HEK293T (cell line): ENCODE measurements around the gene MAP2K4.
"Not testable (repeated sequence)": the region's sequence is repeated elsewhere in the genome, so short reads cannot be mapped to it uniquely, and the experiment has no call there.

Experiments used
- CTCF ChIA-PET: fragments of 350-600 bp; formaldehyde crosslinking; extraction: SDS; loops from one replicate; lab custom pipeline; 2021; ENCODE audit warnings: antibody characterized with exemption, inconsistent platforms; lab: Yijun Ruan, JAX
- POLR2A ChIA-PET: fragments of 350-600 bp; formaldehyde crosslinking; extraction: SDS; loops from one replicate; lab custom pipeline; 2020; ENCODE audit warnings: antibody characterized with exemption, inconsistent platforms; lab: Yijun Ruan, JAX
- DNase-seq: peaks from one replicate; pipeline ENCODE4 v3.0.0; 2012; ENCODE audit warnings: mixed read lengths; ENCODE audit errors: extremely low spot score
- ARNT ChIP-seq: fragments of 450-650 bp; IDR thresholded peaks from 2 replicates; pipeline ENCODE4 v1.6.1; 2017; ENCODE audit warnings: mild to moderate bottlenecking
- BHLHE40 ChIP-seq: fragments of 450-650 bp; IDR thresholded peaks from 2 replicates; pipeline ENCODE4 v1.6.1; 2016; ENCODE audit warnings: mild to moderate bottlenecking, moderate library complexity, borderline replicate concordance
- CTBP1 ChIP-seq: fragments of 450-650 bp; IDR thresholded peaks from 2 replicates; pipeline ENCODE4 v1.6.1; 2016; ENCODE audit warnings: borderline replicate concordance
- ELF4 ChIP-seq: fragments of 450-650 bp; IDR thresholded peaks from 2 replicates; pipeline ENCODE4 v1.6.1; 2017; ENCODE audit warnings: antibody characterized with exemption
- FOXA1 ChIP-seq: fragments of 450-650 bp; IDR thresholded peaks from 2 replicates; pipeline ENCODE4 v1.6.1; 2016; ENCODE audit warnings: mild to moderate bottlenecking
- FOXK2 ChIP-seq: fragments of 450-650 bp; IDR thresholded peaks from 2 replicates; pipeline ENCODE4 v1.6.1; 2016; ENCODE audit warnings: mild to moderate bottlenecking
- FOXM1 ChIP-seq: fragments of 450-650 bp; IDR thresholded peaks from 2 replicates; pipeline ENCODE4 v1.6.1; 2017; ENCODE audit warnings: mild to moderate bottlenecking, borderline replicate concordance
- HDGF ChIP-seq: fragments of 450-650 bp; IDR thresholded peaks from 2 replicates; pipeline ENCODE4 v1.6.1; 2017; ENCODE audit warnings: antibody characterized with exemption, borderline replicate concordance
- L3MBTL2 ChIP-seq: fragments of 450-650 bp; conservative IDR thresholded peaks from 2 replicates; pipeline ENCODE4 v1.6.1; 2016; ENCODE audit warnings: mild to moderate bottlenecking
- LEF1 ChIP-seq: fragments of 450-650 bp; IDR thresholded peaks from 2 replicates; pipeline ENCODE4 v1.6.1; 2017; ENCODE audit warnings: mild to moderate bottlenecking, borderline replicate concordance
- NFRKB ChIP-seq: fragments of 450-650 bp; IDR thresholded peaks from 2 replicates; pipeline ENCODE4 v1.6.1; 2016; ENCODE audit warnings: mild to moderate bottlenecking, moderate library complexity
- PKNOX1 ChIP-seq: fragments of 450-650 bp; IDR thresholded peaks from 2 replicates; pipeline ENCODE4 v1.6.1; 2016
- SP1 ChIP-seq: fragments of 450-650 bp; IDR thresholded peaks from 2 replicates; pipeline ENCODE4 v1.6.1; 2017
- SUZ12 ChIP-seq: fragments of 450-650 bp; IDR thresholded peaks from 2 replicates; pipeline ENCODE4 v1.6.1; 2016; ENCODE audit warnings: mild to moderate bottlenecking
- TARDBP ChIP-seq: fragments of 450-650 bp; IDR thresholded peaks from 2 replicates; pipeline ENCODE4 v1.6.1; 2016
- ZNF384 ChIP-seq: fragments of 450-650 bp; IDR thresholded peaks from 2 replicates; pipeline ENCODE4 v1.6.1; 2016

MAP2K4 gene

GRCh38 chr17:12136243-12136642, 115.6 kb downstream of the MAP2K4 start:
- CTCF ChIA-PET, result no interaction called here
- DNase-seq, result no peak
- no peak for TF ChIP-seq PKNOX1
- no peak for TF ChIP-seq TARDBP
- no peak for TF ChIP-seq ZNF384
- no peak for TF ChIP-seq SP1
- TF ChIP-seq L3MBTL2, result no peak
- TF ChIP-seq LEF1, result no peak
- POLR2A ChIA-PET, result no interaction called here

- ChIA-PET POLR2A (no interaction called here), CTCF (no interaction called here)
- DNase-seq, result no peak
- TF ChIP-seq CTBP1 (no peak), HDGF (no peak), LEF1 (no peak), NFRKB (no peak), ARNT (no peak), L3MBTL2 (no peak), SP1 (no peak), ZNF384 (no peak), FOXM1 (no peak), FOXA1 (no peak), BHLHE40 (no peak), ELF4 (no peak), SUZ12 (no peak)
These were observed 116.0 kb downstream of the MAP2K4 start for GRCh38 chr17:12136646-12137045.

- POLR2A ChIA-PET, result no interaction called here
These were observed 117.2 kb downstream of the MAP2K4 start for GRCh38 chr17:12137859-12138258.

GRCh38 chr17:12140685-12141084, 120.0 kb downstream of the MAP2K4 start:
- POLR2A ChIA-PET, result no interaction called here
- CTCF ChIA-PET, result interaction anchor here (0.6 kb wide), 1 partner anchor 601 kb away, joined by 10 read pairs; no protein-coding TSS in a partner anchor
- TF ChIP-seq ELF4 (no peak), NFRKB (no peak), L3MBTL2 (no peak), SUZ12 (no peak)
- no peak for DNase-seq

More at GRCh38 chr17:12137859-12138258, 117.2 kb downstream of the MAP2K4 start:
- CTCF ChIA-PET, result interaction anchor here (0.6 kb wide), 1 partner anchor 11 kb away, joined by 4 read pairs; no protein-coding TSS in a partner anchor
- TF ChIP-seq NFRKB, result no peak
- no peak for TF ChIP-seq FOXA1
- TF ChIP-seq FOXK2, result no peak
- no peak for TF ChIP-seq LEF1
- no peak for TF ChIP-seq FOXM1
- DNase-seq, result no peak

GRCh38 chr17:12162187-12162586, 141.5 kb downstream of the MAP2K4 start:
- CTCF ChIA-PET, DNase-seq, POLR2A ChIA-PET: not testable (repeated sequence)

GRCh38 chr17:12164085-12164484, 143.4 kb downstream of the MAP2K4 start:
- no peak for DNase-seq
- ChIA-PET CTCF (no interaction called here), POLR2A (no interaction called here)
- TF ChIP-seq TARDBP (no peak), CTBP1 (no peak), FOXK2 (no peak), LEF1 (no peak), ELF4 (no peak), ARNT (no peak), HDGF (no peak), SUZ12 (no peak), FOXA1 (no peak)

- TF ChIP-seq FOXM1 (no peak), PKNOX1 (no peak)
- CTCF ChIA-PET, result no interaction called here
- POLR2A ChIA-PET, result no interaction called here
- no peak for DNase-seq
These were observed 158.1 kb downstream of the MAP2K4 start for GRCh38 chr17:12178644-12179330.

- ChIA-PET CTCF (interaction anchor here (1.0 to 1.4 kb wide), 2 partner anchors 50 to 486 kb away, joined by 3 to 5 read pairs; no protein-coding TSS in a partner anchor), POLR2A (no interaction called here)
- TF ChIP-seq BHLHE40, result no peak
- DNase-seq, result peak; percentile 38
These were observed 160.1 kb downstream of the MAP2K4 start for GRCh38 chr17:12180644-12181261.
